Vagina (tissue), 2 donors: Measurements from ENCODE around the gene TBX15. TPM values are rescaled to one million over a fixed set of nuclear protein-coding genes. Genes with fewer than 3 reads are reported as not detected.

Experiments used
- DNase-seq, 2 donors: peaks; one replicate each; pipeline ENCODE4 v3.0.0-alpha.2; 2017; ENCODE audit errors: extremely low spot score in 2 of 2
- H3K27ac ChIP-seq: fragments of 200-600 bp; sonication (generic); one replicate; pipeline ENCODE4 v1.5.1; 2019
- H3K27me3 ChIP-seq: fragments of 200-600 bp; sonication (generic); one replicate; pipeline ENCODE4 v1.5.1; 2019
- H3K36me3 ChIP-seq, 2 donors: fragments of 200-600 bp; sonication (generic); one replicate each; pipeline ENCODE4 v1.5.1; 2017 to 2019
- H3K4me1 ChIP-seq: fragments of 200-600 bp; sonication (generic); one replicate; pipeline ENCODE4 v1.5.1; 2019
- H3K4me3 ChIP-seq, 2 donors: fragments of 200-600 bp; sonication (generic); 1 replicate in 1 of 2; 2 replicates in 1 of 2; pipeline ENCODE4 v1.5.1; 2016 to 2019
- H3K9me3 ChIP-seq: fragments of 200-600 bp; sonication (generic); one replicate; pipeline ENCODE4 v1.5.1; 2019
- POLR2A ChIP-seq, 2 donors: fragments of 450-650 bp; IDR thresholded peaks; one replicate each; pipeline ENCODE4 v1.6.1; 2017; ENCODE audit warnings: antibody characterized with exemption in 2 of 2, mild to moderate bottlenecking in 2 of 2, moderate library complexity in 2 of 2
- POLR2AphosphoS5 ChIP-seq, 2 donors: sonication (generic); formaldehyde crosslinking; IDR thresholded peaks; one replicate each; pipeline ENCODE4 v1.9.0; 2017; ENCODE audit warnings: antibody characterized with exemption in 2 of 2, mild to moderate bottlenecking in 2 of 2, low read depth in 1 of 2; ENCODE audit not compliant: insufficient read depth in 1 of 2
- intact Hi-C: fragments of 100-400 bp; cut with DNase I; formaldehyde crosslinking; loops from one replicate; pipeline ENCODE4 v1.15.1; 2023
- total RNA-seq: library from RNA; depleted of rRNA; stranded (reverse); fragments of >200 nt; gene quantifications from one replicate; pipeline ENCODE4 v1.2.3, GENCODE V29; 2016
- TF ChIP-seq, protein P1 (sequence below), 3 experiments: fragments of 450-650 bp in 2 of 3; fragments of 200-600 bp in 1 of 3; sonication (generic) in 1 of 3; IDR thresholded peaks; one replicate each; pipeline ENCODE4 v1.5.1; 2017 to 2019; ENCODE audit warnings: antibody characterized with exemption in 3 of 3, mild to moderate bottlenecking in 2 of 3, moderate library complexity in 2 of 3

Gene TBX15
- total RNA-seq, 1 donor from 2014 or later, result 0.98 TPM

DNA sequence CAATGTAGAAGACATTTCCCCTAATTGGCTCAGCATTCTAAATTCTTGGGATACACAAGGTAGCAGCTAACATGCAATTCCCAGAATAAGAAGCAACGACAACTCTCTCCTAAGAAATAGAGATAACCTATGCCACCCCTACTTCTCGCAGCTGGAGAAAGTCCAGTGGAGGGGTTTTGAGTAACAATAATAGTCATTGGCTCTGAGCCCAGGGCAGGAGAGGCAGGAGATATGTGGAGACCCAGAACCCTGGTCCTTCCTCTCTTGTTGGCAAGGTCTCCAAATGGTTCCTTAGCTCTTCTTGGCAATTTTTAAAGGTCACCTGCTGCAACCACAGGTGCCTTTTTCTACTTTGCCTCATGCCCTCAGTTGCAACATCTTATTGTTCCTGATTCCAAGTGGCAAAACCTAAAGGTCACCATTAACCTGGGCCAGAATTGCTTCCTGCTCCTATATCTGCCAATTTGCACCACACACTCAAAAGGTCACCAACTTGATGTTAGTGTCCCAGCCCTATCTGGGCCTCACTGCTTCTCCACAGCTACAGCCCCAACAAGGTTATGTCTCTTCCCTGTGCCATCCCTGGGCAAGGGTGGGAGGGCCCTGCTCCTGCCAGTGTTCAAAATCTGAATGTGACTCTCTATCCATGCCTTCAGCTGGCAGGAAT is 36.7 kb downstream of the TBX15 start:
- Histone ChIP-seq H3K27me3 (no peaks in the 10 kb centered on the region), H3K4me1 (no peaks in the 10 kb centered on the region), H3K9me3 (no peaks in the 10 kb centered on the region), H3K27ac (no peak overlapping the region), H3K4me3 (no peak overlapping the region), H3K36me3 (no peaks in the 10 kb centered on the region)
- TF ChIP-seq POLR2AphosphoS5 (IDR thresholded peaks at IDR 0.05; ENCODE audit: insufficient read depth in 1 of 2, low read depth in 1 of 2), result no peak
- TF ChIP-seq, protein P1, sequence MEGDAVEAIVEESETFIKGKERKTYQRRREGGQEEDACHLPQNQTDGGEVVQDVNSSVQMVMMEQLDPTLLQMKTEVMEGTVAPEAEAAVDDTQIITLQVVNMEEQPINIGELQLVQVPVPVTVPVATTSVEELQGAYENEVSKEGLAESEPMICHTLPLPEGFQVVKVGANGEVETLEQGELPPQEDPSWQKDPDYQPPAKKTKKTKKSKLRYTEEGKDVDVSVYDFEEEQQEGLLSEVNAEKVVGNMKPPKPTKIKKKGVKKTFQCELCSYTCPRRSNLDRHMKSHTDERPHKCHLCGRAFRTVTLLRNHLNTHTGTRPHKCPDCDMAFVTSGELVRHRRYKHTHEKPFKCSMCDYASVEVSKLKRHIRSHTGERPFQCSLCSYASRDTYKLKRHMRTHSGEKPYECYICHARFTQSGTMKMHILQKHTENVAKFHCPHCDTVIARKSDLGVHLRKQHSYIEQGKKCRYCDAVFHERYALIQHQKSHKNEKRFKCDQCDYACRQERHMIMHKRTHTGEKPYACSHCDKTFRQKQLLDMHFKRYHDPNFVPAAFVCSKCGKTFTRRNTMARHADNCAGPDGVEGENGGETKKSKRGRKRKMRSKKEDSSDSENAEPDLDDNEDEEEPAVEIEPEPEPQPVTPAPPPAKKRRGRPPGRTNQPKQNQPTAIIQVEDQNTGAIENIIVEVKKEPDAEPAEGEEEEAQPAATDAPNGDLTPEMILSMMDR (IDR thresholded peaks at IDR 0.05), result no peak
- TF ChIP-seq POLR2A (IDR thresholded peaks at IDR 0.05), result no peak
- intact Hi-C loops, result no loop called here
- DNase-seq, result no peak

DNA sequence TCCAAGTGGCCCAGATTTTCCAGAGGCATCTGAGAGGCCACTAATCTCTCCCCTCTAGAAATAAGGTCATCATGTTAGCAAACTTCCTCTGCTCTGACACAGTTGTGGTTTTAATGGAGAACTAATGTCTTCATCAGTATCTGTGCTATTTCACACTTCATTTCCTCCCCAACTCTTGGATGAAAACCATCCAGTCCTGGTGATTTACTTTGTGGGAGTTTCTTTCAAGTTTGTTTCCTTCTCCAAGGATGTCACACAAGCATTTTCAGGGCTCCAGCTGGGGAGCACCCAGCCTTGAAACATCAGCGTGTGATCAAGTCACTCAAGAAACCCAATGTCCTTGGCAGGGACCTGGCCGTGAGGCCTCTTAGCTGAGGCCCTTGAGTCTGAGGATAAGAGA is 38.8 kb downstream of the TBX15 start:
- no peak for DNase-seq

DNA sequence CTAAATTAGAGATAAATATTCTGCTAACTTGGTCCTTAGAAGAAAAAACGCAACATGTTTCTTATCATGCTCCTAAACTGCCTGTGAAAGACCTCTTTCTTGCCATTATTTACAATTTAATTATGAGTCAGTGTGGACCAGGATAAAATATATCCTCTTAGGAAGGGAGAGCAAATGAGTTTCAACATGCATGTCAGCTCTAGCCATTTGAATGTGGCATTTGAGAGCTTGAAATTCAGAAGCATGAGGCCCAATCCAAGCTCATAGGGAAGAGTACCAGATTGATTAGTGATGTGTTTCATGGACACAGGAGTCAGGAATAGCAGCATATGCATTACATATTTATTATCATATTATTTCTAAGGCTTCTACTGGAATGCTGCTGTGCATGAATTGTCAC is 39.3 kb downstream of the TBX15 start:
- Histone ChIP-seq H3K4me1 (no peaks in the 10 kb centered on the region), H3K27me3 (no peaks in the 10 kb centered on the region), H3K4me3 (no peak overlapping the region), H3K9me3 (no peaks in the 10 kb centered on the region), H3K27ac (no peak overlapping the region), H3K36me3 (no peaks in the 10 kb centered on the region)
- TF ChIP-seq POLR2A (IDR thresholded peaks at IDR 0.05) (no peak), POLR2AphosphoS5 (IDR thresholded peaks at IDR 0.05; ENCODE audit: insufficient read depth in 1 of 2, low read depth in 1 of 2) (no peak)
- TF ChIP-seq, protein P1 (IDR thresholded peaks at IDR 0.05), result no peak
- intact Hi-C loops, result loop anchor here (5.0 kb wide), 2 partner anchors 677 to 1122 kb away; no protein-coding TSS in a partner anchor
- no peak for DNase-seq

More for the DNA sequence above, 38.8 kb downstream of the TBX15 start:
- Histone ChIP-seq H3K9me3 (no peaks in the 10 kb centered on the region), H3K36me3 (no peaks in the 10 kb centered on the region), H3K4me3 (no peak overlapping the region), H3K27ac (no peak overlapping the region), H3K27me3 (no peaks in the 10 kb centered on the region), H3K4me1 (no peaks in the 10 kb centered on the region)
- intact Hi-C loops, result loop anchor here (5.0 kb wide), 2 partner anchors 677 to 1122 kb away; no protein-coding TSS in a partner anchor
- TF ChIP-seq POLR2A (IDR thresholded peaks at IDR 0.05) (no peak), POLR2AphosphoS5 (IDR thresholded peaks at IDR 0.05; ENCODE audit: insufficient read depth in 1 of 2, low read depth in 1 of 2) (no peak)
- TF ChIP-seq, protein P1 (IDR thresholded peaks at IDR 0.05), result no peak

DNA sequence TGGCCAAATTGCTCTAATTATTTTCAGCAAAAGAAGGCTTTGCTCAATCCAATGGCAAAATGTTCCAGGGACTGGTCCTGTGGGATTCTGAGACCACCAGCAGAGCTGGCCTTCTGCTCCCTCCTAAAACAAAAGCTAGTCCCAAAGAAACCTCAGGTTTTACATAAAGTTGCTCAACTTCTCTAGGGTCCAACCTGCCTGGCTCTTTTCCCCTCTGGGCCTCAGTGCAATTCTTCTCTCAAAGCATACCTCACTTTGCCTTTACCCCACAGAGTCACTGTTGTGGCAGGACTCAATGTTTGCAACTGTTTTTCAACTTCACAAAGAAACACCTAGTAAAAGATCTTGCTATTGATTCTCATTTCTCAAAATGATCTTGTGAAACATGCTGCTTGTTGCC is 39.8 kb downstream of the TBX15 start:
- no peak overlapping the region for H3K4me3 ChIP-seq

More for the DNA sequence above, 39.8 kb downstream of the TBX15 start:
- Histone ChIP-seq H3K36me3 (no peaks in the 10 kb centered on the region), H3K9me3 (no peaks in the 10 kb centered on the region), H3K27ac (no peak overlapping the region), H3K4me1 (no peaks in the 10 kb centered on the region), H3K27me3 (no peaks in the 10 kb centered on the region)
- TF ChIP-seq, protein P1 (IDR thresholded peaks at IDR 0.05), result no peak
- TF ChIP-seq POLR2AphosphoS5 (IDR thresholded peaks at IDR 0.05; ENCODE audit: insufficient read depth in 1 of 2, low read depth in 1 of 2) (no peak), POLR2A (IDR thresholded peaks at IDR 0.05) (no peak)
- DNase-seq, result no peak
- intact Hi-C loops, result loop anchor here (5.0 kb wide), 2 partner anchors 676 to 1121 kb away; no protein-coding TSS in a partner anchor
